Measurements from ENCODE around the gene SOX18. TPM values are rescaled to one million over a fixed set of nuclear protein-coding genes. Genes with fewer than 3 reads are reported as not detected.
A peak's percentile ranks its signal among the peaks of the same experiment; 100 is the strongest.

SOX18 gene
- polyA plus RNA-seq, 10 donors, result 7.0 to 16.8 (median 10.7) TPM

GRCh38 chr20:64082126-64082731, 32.8 kb upstream of the SOX18 start:
- DNase-seq, result no peak

DNA sequence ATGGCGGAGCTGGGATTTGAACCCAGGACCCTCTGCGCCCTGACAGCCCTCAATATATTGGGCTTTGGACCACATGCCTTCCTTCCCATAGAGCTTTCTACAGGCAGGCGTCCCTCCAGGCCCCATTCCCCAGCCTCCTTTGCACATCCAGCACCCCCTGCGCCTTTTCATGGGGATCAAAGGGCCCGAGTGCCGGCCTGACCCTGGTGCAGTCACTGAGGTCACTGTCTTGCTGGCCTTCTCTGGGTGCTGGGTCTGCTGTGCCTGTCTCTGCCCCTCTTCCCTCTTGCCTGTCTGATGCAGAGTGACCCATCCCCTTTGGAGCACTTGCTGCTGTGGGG, 32.2 kb upstream of the SOX18 start:
- DNase-seq, result no peak

GRCh38 chr20:64080813-64081623, 31.6 kb upstream of the SOX18 start:
- no peak for DNase-seq

DNA sequence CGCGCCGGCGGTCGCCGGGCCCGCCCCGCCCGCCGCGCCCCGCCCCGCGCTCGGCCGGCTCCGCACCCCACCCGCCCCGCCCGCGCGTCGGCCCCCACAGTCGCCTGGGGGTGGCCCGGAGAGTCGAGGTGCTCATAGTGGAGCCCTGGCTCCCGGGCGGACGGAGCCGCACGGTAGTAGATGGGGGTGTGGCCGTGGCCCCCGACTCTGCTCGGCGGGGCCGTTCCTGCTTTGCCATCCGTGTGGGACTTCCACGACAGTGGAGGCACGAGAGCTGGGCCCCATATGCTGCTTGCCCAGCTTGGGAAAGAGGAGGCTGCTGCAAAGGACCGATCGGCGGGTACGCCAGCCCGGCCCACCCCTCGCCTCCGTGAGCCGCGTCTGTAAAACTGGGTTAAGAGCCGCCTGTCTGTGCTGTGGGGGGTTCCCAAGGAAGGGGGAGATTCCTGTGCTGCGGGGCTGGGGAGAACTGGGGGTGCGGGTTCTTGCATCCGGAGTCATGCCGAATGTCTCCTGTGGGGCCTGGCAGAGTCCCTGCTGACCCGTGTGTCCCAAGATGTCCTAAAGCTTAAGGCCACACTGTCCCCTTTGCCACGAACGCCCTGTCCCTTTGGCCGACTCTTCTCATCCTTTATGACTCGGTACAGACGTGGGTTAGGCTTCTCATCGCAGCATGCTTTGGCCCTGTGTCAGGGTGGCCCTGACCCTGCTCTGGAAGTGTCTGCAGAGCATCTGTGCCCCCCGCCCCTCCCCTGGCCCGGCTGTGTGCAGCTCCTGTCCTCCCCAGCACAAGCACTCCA, 30.8 kb upstream of the SOX18 start, which contains the start of gene OPRL1:
OPRL1 (plus strand) TSS at position 70 of the 800 bp plus-strand sequence. CDS start 12,639 bp downstream, outside the sequence.
- peak in 1 of 3 donors; percentile 60 for DNase-seq

DNA sequence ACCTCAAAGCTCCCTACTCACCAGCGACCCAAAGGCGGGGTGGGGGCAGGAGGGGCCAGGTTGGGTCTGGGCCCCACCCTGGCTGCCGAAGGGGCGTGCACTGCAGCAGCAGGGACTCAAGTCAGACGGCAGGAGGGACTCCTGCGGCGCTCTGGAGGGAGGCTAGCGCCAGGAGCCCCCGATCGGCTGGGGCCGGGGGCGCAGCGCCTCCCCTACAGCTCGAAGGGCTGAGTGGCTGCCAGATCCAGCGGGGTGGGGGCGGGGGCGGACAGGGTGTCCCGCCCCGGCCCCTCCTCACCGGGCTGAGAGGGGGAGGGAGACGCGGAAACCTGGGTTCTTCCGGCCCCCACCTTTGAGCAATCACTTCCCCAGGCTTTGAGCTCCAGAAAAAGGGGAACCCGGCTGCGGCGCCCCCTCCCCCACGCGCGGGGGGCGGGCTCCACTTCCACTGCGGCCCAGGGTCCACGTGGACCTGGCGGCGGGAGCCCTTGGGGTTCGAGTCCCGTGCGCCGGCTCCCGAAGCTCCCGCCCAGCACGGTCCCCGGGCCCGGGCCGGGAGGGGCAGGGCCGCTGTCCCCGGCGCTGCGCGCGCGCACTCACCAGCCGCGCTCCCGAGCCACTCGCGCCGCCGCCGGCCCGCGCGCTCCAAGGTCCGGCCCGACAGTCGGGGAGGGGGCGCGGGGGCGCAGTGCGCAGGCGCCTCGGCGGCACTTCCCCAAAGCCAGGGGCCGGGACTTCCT, 30.0 kb upstream of the SOX18 start, which contains the start of gene RGS19:
RGS19 (minus strand) TSS at position 246 of the 740 bp plus-strand sequence. CDS start 2,632 bp downstream, outside the sequence.
- peak; percentile 60 to 89 (median 88) for DNase-seq

- no peak for DNase-seq
These were observed 29.5 kb upstream of the SOX18 start for GRCh38 chr20:64078934-64079272.

DNA sequence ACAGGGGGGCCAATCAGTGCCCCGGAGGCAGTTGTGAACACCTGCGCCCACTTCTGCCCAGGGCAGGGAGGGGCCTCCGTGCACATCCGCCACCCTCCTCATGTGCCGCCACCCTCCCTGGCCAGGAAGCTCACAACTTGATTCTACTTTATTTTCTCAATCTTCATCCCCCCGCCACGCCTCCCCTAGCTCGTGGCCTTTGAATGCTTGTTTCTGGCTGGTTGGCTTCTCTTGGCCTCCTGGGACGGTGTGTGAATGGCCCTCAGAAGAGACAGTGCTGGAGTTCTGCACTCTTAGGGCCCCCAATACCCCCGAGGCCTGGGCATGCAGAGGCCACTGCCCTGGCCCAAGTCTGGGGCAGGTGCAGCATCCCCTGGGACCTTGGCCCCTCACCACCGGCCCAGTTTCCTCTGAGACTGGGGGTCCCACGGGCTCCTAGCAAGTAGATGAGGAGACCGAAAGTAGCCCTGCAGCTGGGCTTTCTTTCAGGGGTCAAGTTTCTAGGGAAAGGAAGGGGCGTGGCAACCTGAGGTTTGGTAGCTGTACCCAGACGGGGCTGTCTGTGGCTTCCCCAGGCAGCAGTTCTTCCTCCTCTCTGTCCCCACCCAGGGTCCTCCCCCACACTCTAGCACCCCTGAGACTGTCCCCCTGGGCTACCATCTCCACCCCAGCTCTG, 28.6 kb upstream of the SOX18 start:
- no peak for DNase-seq

- no peak for DNase-seq
These were observed 28.1 kb upstream of the SOX18 start for GRCh38 chr20:64077541-64077875.

- no peak for DNase-seq
These were observed 27.7 kb upstream of the SOX18 start for GRCh38 chr20:64077094-64077493.

DNA sequence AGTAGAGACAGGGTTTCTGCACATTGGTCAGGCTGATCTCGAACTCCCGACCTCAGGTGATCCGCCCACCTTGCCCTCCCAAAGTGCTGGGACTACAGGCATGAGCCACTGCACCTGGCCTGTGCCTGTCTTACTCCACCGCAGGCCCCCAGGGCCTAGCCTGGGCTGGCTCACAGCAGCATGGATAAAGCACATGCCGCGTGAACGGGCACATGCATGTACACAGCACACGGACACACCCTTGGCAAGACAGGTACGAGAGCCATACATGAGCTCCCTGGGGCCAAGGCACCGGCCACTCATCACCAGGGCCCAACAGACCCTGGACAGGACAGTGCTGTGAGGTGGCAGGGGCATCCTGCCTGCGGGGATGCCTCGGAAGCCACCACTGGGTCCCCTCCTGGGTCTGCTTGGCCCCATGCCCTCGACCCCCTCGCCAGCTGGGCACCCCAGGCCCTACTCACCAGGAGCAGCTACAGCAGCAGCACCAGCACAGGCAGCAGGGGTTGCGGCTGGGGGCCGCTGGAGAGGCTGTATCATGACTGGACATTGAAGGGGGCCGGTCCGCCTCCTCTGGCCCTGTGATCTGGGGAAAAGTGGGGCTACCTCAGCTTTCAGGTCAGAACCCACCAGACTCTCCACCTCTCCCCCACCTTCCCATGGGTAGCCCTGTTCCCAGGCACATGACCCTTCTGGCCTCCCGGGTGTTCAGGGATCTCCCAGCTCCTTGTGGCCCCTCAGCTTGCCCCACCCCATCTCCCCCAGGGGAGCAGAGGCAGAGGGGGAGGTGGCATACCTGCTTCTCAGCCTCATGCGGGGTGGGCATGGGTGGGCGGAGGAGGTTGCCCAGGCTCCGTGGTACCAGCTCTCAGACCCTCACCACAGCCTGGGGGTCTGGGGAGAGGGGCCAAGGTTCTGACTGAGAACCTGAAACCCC, 26.9 kb upstream of the SOX18 start:
- no peak for DNase-seq

DNA sequence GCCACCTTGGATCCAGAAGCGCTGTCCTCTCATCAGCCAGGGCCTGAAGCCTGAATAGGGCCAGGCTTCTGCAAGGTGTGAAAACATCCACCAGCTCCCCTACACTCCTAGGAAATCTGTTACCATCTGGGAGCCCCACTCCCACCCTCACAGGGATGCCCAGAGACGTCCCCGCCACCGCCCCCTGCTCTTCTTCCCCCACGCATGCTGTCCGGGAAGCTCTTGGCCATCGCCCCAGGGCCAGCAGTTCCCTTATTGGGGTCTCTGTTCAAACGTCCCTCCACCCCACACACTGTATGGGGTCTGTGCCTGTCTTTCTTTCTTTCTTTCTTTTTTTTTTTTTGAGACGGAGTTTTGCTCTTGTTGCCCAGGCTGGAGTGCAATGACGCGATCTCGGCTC, 26.1 kb upstream of the SOX18 start:
- DNase-seq, result no peak

GRCh38 chr20:64074963-64075362, 25.5 kb upstream of the SOX18 start:
- no peak for DNase-seq

DNA sequence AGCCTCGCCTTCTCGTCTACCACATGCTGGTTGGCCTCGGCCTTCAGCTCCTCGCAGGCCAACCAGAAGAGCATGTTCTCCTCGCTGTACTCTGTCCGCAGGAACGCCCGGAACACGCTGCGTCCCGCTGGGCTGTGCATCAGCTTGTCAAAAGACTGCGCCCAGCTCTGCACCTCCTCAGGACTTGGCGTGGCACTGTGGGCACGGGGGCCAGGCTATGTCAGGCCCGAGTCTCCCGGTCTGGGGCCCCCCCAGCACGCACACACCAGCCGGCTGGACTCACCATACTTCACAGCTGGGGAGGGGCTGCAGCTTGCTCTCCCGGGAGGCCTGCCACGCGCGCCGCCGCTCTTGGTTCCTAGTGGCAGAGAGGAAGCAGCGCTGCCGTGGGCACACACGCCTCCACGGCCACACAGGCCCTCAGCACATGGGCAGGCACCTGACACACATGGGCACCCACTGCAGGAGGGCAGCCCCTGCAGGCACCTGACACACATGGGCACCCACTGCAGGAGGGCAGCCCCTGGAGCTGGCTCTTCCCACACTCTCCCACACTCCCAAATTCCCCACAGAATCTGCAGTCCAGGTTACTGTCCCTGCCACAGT, 24.8 kb upstream of the SOX18 start:
- no peak for DNase-seq

GRCh38 chr20:64073476-64074183, 24.2 kb upstream of the SOX18 start:
- no peak for DNase-seq

DNA sequence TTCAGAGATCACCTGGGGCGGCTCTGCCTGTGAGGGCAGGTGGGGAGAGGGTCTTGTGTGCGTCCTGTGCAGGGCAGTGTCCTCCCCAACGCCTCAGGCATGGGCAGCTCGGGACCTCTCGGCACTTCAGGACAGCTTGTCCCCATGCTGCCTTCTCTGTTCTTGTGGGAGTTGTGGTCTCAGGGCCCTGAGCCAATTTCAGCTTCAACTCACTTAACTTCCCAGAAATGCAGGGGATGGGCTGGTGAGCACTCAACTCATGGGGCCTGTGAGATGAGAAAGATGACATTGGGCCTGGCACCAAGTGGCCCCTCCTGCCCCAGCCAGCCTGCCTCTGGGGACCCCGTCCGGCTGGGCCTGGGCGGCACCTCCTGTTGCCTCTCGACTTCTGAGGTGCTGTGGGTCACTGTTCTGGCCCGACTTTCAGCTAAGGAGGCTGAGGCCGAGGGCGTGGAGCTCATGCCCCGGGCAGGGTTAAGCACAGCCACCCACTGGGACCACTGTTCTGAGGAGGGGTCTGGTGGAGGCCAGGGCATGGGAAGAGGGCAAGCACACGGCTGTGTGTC, 23.1 kb upstream of the SOX18 start:
- DNase-seq, result no peak

DNA sequence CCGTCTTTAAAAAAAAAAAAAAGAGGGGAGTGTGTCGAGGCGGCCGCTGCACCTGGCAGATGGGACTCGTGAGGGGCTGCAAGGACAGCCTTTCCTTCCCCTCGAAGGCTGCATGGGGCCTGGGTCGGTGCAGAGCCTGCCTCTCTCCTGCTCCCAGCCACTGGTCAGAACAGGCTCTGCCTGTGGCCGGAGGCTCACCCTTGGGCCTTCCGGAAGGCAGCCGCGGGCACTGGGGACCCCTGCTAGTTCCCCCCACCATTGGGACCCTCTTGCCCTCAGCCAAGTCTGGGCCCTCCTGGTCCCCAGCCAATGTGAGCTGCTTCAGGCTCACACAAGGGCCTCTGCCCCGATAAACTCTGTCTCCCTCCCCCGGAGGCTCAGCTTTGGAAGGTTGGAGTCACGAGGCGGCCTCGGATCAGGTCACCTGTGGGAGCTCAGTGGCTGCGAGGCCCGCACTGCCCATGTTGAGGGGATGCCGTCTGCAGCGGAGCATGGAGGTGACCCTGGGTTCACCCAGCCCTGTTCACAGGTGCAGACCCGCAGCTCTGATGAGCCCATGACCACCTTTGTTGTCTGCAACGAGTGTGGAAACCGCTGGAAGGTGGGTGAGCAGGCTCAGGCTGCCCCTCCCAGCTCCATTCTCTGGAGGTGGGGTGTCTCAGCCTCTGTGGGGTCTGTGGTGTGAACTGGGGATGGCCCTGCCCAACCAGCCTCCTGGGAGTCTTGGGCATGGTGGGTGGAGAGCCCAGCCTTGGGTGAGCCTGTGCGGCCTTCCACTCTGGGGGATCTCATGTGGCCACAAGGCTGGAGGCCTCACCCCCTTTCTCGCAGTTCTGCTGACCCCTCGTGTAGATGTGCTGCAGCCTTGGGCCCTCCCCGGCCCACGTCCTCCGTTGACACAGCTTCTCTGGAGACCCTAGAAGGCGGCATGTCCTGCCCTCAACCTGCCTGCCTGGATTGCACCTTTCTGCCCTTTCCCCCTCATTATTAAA, 22.2 kb upstream of the SOX18 start:
- no peak for DNase-seq

DNA sequence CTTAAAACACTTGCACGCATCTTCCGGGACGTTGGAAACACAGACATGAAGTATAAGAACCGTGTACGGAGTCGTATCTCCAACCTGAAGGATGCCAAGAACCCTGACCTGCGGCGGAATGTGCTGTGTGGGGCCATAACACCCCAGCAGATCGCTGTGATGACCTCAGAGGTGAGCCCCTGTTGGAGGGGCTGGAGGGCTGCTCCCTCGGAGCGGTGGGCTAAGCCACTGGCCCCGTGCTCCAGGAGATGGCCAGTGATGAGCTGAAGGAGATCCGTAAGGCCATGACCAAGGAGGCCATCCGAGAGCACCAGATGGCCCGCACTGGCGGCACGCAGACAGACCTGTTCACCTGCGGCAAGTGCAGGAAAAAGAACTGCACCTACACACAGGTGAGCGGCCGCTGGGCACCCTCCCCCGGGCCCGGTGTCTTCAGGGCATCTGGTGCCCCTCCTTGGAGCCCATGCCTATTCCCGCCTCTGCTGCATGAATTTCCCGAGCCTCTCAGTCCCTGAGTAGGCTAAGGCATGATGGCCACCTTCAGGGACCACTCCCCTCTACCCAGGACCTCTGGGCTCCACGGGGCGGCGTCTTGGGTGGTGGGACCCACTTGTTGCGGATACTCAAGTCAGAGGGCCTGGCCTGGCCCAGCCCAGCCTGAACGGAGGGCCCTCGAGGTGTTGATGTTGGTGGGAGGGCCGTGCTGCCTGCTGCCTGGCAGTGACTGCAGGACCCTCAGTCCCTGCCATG, 21.0 kb upstream of the SOX18 start:
- no peak for DNase-seq
